Glomerular endothelial cell (primary cell): ENCODE data around the gene SVIL. TPM values are rescaled to one million over a fixed set of nuclear protein-coding genes. Genes with fewer than 3 reads are reported as not detected.
"Not testable (repeated sequence)": the region's sequence is repeated elsewhere in the genome, so short reads cannot be mapped to it uniquely, and the experiment has no call there.

Source experiments
- DNase-seq: peaks from one replicate; pipeline ENCODE4 v3.0.0-alpha.2; 2011; ENCODE audit warnings: low read depth, low spot score; ENCODE audit errors: extremely low read depth
- total RNA-seq: library from RNA; depleted of rRNA; stranded (reverse); fragments of >200 nt; gene quantifications from 2 replicates; pipeline ENCODE4 v1.2.3, GENCODE V29; 2015

The SVIL gene
- total RNA-seq, 1 donor from 2014 or later: 126 TPM

DNA sequence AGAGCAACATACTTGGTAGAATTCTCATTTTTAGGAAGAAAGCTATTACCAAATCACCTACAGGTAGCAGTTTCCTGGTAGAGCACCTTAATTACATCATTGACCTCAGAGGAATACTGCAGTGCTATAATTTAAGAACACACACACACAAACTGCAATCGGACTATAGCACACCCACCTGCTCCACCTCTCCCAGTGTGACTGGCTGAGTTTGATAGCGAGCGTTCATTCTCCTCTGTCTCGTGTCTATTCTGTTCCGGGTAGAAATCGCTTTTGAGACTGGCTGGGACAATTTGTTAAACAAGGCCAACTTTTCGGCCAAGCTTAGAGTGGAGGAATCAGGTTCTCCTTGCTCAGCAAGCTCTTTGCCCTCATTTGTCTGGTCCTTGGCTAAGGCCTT, 110.5 kb downstream of the SVIL start:
- DNase-seq: no peak

DNA sequence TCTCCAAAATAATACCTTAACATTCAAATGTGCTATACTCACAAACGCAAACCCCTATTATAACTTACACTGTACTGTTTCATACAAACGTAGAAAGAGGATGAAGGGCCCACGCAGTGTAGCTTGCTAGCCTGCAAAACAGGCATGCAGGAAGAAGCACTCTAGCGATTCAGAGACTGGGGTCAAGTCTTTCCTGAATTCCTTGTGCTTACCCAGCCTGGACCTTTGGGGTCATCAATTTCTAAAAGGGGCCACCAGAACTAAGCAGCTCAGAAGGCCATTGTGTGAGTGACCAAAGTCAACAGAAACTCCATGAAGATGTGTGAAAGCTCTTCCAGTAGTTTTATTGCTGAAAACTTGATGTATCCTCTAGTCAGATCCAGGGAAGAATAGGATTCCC, 111.9 kb downstream of the SVIL start:
- no peak for DNase-seq

DNA sequence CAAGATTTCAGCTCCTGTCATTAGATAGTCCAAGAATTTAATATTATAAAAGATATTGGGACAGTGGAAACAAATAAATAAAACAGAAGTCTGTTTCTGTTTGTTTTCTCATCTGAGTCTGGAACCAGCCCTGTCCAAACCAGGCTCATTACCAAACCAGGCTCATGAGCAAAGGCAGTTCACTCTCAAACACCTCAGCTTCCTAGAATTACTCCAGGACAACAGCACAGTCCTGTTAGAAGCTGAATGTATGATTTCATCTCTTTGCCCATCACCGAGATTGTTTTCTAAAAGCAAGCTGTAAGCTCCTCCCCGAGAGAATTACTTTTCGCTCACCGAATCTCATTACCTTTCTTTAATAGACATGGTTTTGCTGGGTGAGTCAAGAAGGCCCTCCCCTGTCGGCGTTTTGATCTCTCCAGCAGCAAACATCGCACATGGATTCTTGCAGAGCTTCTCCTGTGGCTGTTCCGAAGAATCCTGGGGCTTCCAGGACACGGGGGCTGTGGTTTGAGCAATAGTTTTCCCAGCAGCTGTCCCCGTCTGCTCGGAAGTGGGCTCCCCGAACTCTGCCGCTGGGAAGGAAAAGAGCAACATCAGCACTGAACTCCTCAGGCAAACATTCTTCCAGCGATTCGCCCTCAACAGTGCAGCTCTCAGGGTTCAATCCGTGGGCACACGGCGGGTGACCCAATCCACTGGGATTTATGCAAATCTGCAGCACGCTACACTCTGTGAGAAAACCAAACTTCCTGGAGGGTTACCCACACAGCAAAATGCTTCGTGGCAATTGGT, 112.5 kb downstream of the SVIL start:
- no peak for DNase-seq

DNA sequence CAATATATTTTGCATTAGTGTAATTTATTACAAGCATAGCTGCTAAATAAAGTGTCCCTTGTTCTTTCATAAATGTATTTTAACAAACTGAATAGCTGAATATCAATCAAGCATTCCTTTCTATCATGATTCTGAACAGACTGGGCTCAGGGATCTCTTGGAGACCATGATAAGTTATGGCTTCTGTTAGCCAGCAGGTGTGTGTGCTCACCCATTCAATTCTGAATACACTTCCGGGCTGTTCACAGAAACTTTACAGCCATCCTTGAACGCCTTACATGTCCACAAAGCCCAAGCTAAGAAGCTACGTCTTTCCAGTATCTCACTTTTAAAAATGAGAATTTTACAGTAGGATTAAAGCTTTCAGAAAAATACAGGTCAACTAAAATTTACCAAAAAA, 115.1 kb downstream of the SVIL start:
- no peak for DNase-seq

DNA sequence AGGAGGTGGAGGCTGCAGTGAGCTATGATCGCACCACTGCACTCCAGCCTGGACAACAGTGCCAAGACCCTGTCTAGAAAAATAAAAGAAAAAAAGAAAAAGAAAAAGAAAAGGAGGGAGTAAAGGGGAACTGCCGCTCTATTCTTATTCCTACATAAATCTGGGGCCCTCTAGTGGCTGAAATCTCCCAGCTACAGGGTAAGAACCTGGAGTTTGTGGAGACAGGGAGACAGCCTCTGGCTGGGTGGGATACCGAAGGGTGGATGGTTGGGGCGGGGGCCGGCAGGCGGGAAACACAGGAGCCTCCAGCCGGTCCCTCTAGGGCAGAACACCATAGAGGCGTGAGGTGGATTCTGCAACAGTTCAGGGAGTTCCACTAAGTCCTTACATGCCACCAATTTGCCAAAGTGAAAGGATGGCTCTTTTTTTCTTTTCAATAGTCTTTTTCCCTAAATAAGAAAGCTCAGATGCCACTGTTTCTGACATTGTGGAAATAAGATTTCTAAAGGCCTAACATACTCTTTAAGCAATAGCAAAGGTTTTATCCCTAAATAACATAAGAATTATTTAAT, 117.3 kb downstream of the SVIL start:
- no peak for DNase-seq

DNA sequence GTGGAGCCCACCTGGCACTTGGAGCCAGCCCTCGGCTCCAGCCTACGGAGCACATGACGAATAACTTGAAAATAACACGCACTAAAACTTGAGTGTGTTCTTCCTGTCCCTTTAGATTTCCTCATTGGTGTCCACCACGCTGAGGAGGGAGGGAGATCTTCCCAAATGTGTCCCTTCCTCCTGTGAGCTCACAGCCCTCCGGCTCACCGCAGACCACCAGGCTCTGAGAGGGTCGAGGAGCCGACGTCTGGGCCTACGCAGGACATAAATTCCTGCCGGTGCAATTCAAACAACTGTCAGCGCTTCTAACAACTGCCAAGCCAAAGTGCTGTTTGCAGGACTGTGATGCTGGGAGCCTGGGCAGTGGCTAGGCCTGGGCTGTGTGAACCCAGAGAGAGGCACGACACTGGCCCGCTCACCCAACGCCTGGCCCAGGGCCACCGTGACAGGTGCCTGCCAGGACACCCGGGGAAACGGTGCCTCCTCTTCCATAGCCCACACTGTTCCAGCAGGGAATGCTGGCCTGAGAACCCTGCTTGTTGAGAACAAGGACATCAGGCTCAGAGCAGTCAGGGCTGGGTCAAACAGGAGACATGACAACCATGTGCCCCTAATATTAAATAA, 118.3 kb downstream of the SVIL start:
- not testable (repeated sequence) for DNase-seq

DNA sequence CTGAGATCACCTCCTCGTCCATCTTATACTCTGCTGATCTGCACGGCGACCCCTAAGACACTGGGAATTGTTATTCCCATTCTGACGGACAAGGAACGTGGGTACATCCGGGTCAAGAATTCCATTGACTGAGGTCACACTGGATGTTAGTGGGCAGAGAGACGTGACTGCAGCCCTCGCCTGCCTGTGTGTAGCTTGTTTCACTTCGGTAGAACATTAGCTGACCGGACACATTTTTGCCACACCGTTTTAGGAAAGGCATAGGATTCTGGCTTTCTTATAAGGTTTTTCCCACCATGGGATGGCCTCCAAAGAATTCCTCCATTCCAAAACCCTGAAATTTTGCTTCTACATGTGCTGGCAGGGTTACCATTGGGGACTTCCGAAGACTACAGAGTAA, 118.9 kb downstream of the SVIL start:
- DNase-seq: not testable (repeated sequence)

DNA sequence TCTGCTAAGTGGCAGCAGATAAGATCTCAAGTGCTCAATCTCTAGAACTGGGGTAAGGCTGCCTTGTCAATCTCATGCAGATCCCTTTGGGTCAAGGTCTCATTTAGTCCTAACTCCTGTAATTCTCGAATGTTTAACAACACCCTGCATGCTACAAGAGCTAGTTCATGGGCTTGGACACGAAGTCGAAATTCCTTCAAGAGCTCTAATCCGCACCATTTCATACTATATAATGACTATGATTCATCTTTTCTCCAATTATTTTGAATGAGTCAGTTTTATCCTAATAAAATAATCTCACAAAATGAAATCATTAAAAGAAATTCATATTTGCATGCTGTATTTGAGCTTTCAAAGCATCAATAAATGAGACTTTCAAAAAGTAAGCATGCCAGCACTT, 119.7 kb downstream of the SVIL start:
- not testable (repeated sequence) for DNase-seq

DNA sequence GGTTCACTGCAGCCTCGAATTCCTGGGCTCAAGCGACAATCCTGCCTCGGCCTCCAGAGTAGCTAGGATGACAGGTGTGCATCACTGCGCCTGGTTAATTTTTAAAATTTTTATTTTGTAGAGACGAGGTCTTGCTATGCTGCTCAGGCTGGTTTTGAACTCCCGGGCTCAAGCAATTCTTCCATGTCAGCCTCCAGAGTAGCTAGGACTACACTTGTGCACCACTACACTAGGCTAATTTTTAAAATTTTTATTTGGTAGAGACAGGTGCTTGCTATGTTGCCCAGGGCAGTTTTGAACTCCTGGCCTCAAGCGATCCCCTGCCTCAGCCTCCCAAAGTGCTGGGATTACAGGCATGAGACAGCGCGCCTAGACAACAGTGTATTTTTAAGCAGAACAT, 120.5 kb downstream of the SVIL start:
- DNase-seq: no peak

DNA sequence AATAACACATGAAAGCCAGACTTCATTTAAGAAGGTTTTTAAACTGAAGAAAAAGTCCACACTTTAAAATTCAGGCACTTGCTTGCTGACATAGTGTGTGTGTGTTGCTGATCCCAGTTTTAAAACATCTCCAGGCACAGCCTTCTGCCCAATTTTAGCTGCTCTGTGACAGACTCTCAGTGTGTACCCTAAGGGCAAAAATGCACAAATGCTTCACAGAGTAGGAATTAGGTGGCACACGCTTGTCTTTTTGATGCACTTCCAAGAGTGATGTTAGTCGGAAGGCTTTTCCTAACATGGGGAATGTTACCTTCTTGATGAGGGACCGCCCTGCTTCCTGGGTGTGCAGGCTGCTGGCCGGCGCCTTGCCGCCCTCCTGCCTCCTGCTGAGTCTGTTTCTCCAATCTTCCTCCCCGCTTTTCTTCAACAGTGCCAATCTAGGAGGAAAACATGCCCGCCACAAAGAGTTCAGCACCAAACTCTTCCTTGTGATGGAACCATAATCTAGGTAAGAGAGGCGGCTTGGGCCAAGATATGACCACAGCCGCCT, 122.3 kb downstream of the SVIL start:
- no peak for DNase-seq

DNA sequence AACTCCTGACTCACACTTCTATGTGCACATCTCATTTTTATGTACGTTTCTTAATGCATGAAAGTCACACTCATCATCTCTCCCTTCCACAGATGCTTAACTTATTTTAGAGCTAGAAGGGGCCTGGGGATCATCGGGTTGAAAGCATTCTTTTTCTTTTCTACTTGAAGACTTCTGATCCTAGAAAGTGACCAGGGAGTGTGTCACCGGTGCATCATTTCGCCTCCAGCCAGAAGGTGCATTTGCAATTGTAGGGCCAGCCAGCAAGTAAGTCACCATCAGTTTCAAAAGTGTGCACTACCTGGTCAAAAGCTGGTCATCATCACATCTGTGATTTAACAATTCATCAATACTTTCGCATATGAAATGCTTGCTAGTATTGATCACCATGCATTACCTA, 123.0 kb downstream of the SVIL start:
- not testable (repeated sequence) for DNase-seq

DNA sequence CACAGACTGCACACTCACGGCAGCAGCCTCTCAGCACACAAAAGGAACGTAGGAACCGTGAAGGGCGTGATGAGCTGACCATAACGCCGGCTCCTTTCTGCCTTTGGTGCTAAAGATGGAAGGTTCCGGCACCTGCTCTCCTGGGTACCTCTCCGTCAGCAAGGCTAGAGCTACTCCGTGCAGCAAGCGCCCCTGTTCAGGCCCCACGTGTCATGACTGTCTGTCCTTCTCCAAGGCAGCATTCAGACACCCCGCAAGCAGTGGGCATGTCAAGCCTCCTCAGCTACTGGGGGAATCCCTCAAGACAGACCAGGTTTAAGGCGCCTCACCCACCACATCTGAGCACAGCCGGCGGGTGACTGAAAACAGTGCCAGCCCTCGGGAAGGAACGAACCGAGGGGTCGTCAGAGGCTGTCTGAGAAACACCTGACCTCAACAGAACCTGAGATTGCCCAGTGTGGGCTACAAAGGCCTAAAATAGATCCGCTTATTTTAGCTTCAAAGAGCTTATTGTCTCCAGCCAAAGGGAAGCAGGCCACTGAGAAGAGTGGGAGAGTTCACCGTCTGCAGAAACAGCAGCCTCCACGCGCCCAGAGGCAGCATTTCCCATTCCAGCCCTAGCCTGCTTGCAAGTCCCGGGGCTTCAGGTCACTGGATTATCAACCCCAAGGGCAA, 124.2 kb downstream of the SVIL start:
- not testable (repeated sequence) for DNase-seq

DNA sequence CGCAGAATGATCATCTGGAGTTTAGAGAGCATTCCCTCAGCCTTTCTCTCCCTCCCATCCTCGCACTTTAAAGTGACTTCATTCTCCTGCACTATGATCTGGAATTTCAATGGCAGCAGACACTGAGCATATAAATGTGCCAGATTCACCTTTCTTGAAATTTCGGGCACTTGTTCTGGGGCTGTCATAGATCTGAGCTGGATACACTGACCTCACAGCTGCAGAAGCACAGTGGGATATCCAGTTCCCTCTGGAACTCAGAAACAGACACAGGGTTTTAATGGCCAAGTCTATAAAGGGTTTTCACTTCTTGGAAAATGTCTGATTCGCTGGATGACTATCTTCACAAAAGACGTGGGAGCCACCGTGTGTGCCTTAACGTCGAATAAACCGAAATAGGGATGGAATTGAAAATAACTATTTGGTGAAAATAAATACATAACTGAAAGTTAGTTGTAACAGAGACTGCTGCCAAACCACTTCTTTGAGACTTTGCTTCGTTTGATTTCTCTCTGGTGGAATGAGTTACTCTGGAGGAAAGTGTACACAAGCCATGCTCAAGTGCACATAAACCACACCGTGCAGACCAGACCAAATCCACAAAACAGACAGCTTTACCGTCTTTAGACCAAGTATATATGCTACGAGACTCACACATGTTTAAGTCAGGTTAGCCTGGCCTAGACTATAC, 126.1 kb downstream of the SVIL start:
- DNase-seq: no peak

DNA sequence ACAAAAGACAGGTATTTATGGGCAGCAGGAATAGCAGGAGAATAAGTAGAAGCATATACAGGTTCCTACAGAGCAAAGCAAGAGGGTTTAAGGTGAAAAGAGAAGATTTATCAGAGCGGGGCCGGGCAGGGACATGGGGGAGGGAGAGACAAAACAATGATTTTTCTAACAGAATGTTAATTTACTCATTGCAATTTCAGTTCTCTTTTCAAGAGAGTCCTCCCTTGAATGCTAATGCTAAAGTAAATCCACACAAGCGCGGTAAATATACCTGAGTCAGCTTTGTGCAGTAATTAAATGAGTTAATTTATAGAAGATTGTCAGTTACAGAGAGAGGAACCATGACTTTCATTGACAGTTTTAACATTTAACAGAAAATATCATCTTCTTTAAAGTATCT, 127.0 kb downstream of the SVIL start:
- DNase-seq: not testable (repeated sequence)

DNA sequence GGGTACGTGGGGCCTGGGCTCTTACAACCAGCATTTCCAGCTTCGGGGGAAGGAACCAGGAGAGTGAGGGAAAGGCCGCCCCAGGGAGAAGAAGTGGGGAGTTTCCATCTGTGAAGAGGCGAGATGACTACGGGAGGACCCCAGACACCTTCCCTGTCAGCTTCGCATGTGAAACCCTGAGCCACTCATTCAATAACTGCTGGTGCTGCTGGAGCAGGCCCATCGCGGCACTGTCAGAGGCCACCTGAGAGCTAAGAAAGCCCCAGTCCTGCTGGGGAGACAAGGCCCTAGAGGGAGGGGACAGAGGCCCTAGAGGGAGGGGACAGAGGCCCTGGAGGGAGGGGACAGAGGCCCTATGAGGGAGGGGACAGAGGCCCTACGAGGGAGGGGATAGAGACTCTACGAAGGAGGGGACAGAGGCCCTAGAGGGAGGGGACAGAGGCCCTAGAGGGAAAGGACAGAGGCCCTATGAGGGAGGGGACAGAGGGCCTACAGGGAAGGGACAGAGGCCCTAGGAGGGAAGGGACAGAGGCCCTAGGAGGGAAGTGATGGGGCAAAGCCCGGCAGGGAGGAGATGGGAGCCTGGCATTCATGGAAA, 128.3 kb downstream of the SVIL start:
- not testable (repeated sequence) for DNase-seq

DNA sequence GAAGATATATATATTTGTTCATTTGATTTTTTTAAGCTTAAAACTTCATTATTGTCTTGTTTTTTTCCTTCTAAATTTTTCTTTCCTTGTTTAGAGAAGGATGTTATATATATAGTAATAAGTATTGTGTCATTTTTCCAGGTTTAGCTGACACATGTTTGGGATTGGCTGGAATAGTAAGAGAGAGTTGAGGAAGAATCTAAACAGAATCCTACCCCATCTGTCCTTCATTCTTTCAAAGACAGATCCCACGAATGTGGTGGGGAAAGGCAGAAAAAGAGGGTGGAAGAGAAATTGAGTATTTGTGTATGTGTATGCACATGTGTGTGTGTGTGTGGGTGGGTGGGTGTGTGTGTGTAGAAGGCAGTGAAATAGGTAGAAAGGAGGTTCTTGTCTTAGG, 132.4 kb downstream of the SVIL start:
- DNase-seq: no peak

DNA sequence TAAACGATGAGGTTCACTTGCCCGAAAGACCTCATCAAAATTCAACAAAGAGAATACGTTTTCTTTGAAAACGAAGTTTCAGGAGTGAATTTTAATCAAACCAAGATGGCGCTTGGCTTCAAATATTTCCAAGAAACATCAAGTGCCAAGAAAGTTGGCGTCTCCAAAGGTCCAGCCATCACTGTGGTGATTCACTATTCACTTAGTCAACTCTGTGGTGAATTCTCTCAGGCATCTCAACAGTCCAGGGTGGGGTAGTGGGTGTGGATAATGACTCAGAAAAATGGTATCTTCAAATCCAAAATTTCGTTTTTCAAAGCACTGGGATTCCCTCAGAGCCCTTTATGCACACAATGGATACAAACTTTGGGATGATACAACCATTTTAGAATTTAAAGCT, 133.1 kb downstream of the SVIL start:
- no peak for DNase-seq

DNA sequence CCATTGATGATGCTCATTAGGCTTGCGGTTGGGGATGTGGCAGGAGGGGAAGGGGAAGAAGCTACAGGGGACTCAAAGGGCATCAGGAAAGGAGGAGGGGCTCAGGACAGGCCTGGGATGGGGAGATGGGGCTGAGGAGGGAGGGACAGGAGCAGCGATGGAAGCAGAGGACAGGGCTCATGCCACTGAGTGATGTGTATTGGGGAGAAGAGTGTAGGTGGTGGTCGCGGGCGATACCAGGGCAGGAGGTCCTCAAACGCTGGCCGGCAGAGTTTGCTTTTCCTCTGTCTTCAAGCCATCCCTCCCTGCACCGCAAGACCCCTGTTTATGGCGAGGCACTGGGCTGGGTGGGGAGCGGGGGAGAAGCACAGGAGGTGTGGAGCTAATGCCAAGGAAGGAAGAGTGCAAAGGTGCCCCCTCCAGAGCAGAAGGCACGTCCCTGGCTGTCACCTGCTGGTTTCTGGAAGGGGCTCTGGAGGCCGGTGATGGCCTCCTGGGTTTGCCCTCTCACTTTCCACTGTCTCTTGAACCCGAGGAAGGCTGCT, 134.7 kb downstream of the SVIL start:
- no peak for DNase-seq

DNA sequence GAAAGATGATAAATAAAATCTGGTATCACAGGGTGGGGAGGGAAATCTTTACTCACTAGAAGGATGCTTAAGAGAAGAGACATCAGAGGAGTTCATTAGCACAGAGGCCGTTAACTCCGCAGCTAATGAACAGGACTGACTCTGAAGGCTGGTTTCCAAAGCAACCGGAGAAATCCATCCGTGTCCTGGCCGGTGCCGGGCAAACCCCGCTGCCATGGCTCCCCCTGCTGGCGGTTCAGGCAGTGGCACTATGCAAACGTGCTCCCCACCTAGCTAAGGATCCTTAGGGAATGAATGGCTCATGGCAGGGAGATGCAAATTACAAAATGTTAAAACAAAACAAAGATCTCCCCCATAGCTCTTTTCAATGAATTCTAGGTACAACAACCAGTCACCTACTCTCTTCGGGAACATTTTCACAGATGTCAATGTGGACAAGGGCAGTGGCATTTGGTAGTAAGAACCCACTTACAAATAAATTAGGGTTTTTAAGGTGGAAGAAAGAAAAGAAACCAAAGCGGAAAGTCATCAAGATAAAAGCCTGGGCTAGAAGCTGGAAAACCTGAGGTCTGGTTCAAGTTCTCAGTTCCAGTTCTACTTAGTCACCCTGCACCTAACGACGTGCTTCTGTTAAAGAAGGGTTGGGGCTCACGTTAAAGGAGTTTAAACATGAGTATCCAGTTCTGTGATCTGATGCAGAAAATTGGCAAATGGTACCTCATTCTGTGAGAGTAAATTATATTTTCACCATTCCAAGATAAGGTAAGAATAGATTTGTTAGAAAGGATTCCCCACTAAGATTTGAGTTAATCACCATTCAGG, 138.2 kb downstream of the SVIL start:
- no peak for DNase-seq
